Endometrium (tissue), 2 donors: ENCODE data around the gene DNAH6.

Source experiments
- FAIRE-seq: peaks from 2 replicates; lab custom pipeline; 2012; peaks lifted over from hg19 to GRCh38; lab: Jason Lieb, UNC
- donor health status: control.
- donor health status: control.

DNAH6 gene

GRCh38 chr2:84805250-84805958 lies 289.1 kb downstream of the DNAH6 start:
- peak; percentile 48 for FAIRE-seq

GRCh38 chr2:84807063-84807485 lies 290.8 kb downstream of the DNAH6 start:
- peak; percentile 50 for FAIRE-seq

- FAIRE-seq = no peak
These were observed 292.0 kb downstream of the DNAH6 start for GRCh38 chr2:84808279-84808678.

GRCh38 chr2:84811839-84812431 lies 295.6 kb downstream of the DNAH6 start:
- FAIRE-seq = no peak

GRCh38 chr2:84815146-84815545 lies 298.8 kb downstream of the DNAH6 start:
- no peak for FAIRE-seq

GRCh38 chr2:84816426-84817026 lies 300.2 kb downstream of the DNAH6 start:
- FAIRE-seq = no peak

- no peak for FAIRE-seq
These were observed 300.9 kb downstream of the DNAH6 start for GRCh38 chr2:84817239-84817655.

GRCh38 chr2:84821806-84822205 lies 305.5 kb downstream of the DNAH6 start:
- no peak for FAIRE-seq

GRCh38 chr2:84823229-84823628 lies 306.9 kb downstream of the DNAH6 start:
- FAIRE-seq = no peak

- no peak for FAIRE-seq
These were observed 307.5 kb downstream of the DNAH6 start for GRCh38 chr2:84823788-84824187.

GRCh38 chr2:84827978-84828575 lies 311.8 kb downstream of the DNAH6 start:
- FAIRE-seq = no peak

- FAIRE-seq = no peak
These were observed 313.4 kb downstream of the DNAH6 start for GRCh38 chr2:84829693-84830092.

- FAIRE-seq = no peak
These were observed 313.8 kb downstream of the DNAH6 start for GRCh38 chr2:84830095-84830494.

- FAIRE-seq = no peak
These were observed 314.6 kb downstream of the DNAH6 start for GRCh38 chr2:84830758-84831500.

GRCh38 chr2:84832772-84833461 lies 316.6 kb downstream of the DNAH6 start:
- no peak for FAIRE-seq

- FAIRE-seq = no peak
These were observed 317.3 kb downstream of the DNAH6 start for GRCh38 chr2:84833481-84834150.

GRCh38 chr2:84836215-84836614 lies 319.9 kb downstream of the DNAH6 start:
- FAIRE-seq = no peak

GRCh38 chr2:84838434-84839145 lies 322.3 kb downstream of the DNAH6 start:
- FAIRE-seq = no peak

- FAIRE-seq = no peak
These were observed 323.6 kb downstream of the DNAH6 start for GRCh38 chr2:84839851-84840250.

- no peak for FAIRE-seq
These were observed 324.0 kb downstream of the DNAH6 start for GRCh38 chr2:84840306-84840705.

- FAIRE-seq = no peak
These were observed 325.3 kb downstream of the DNAH6 start for GRCh38 chr2:84841577-84841976.
